ENCODE results near the gene PCDHGB4. TPM values are rescaled to one million over a fixed set of nuclear protein-coding genes. Genes with fewer than 3 reads are reported as not detected.
"Not testable (repeated sequence)": the region's sequence is repeated elsewhere in the genome, so short reads cannot be mapped to it uniquely, and the experiment has no call there.

The PCDHGB4 gene
- total RNA-seq (2021; fragmentation: NEBNext Ultra II Directional; extraction: Animal tissue kit (Norgen Biotek cat#: 25700)): 10 to 100 TPM in 4 of 6 experiments, 1 to 10 TPM in 2; 2.4 to 19.6 (median 16.6) TPM
- long read RNA-seq, full-length matches to known transcripts: 1 of 1 reads
- long read RNA-seq, partial matches to known transcripts: 0 of 1 reads
- long read RNA-seq, other reads (novel, unspliced or antisense): 0 of 1 reads

GRCh38 chr5:141387557-141388311, at the start of gene PCDHGB4:
Gene PCDHGB4, plus strand, starts transcription at chr5:141387698. Its CDS starts 187 bp downstream, at chr5:141387885.
- not testable (repeated sequence) for H3K27me3 Mint-ChIP-seq (ENCODE audit: insufficient read depth); H3K27ac Mint-ChIP-seq; DNase-seq
- peak within 1 kb of the TSS; percentile 79 for H3K4me3 Mint-ChIP-seq
- H3K36me3 Mint-ChIP-seq (ENCODE audit: low read depth): peaks cover 58% of the 10 kb centered on the region
- peaks cover 76% of the 10 kb centered on the region for H3K9me3 Mint-ChIP-seq
- H3K4me1 Mint-ChIP-seq (ENCODE audit: low read depth): peaks cover 26% of the 10 kb centered on the region
- TF ChIP-seq, protein P1, sequence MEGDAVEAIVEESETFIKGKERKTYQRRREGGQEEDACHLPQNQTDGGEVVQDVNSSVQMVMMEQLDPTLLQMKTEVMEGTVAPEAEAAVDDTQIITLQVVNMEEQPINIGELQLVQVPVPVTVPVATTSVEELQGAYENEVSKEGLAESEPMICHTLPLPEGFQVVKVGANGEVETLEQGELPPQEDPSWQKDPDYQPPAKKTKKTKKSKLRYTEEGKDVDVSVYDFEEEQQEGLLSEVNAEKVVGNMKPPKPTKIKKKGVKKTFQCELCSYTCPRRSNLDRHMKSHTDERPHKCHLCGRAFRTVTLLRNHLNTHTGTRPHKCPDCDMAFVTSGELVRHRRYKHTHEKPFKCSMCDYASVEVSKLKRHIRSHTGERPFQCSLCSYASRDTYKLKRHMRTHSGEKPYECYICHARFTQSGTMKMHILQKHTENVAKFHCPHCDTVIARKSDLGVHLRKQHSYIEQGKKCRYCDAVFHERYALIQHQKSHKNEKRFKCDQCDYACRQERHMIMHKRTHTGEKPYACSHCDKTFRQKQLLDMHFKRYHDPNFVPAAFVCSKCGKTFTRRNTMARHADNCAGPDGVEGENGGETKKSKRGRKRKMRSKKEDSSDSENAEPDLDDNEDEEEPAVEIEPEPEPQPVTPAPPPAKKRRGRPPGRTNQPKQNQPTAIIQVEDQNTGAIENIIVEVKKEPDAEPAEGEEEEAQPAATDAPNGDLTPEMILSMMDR (IDR thresholded peaks at IDR 0.05): peak; percentile 57

GRCh38 chr5:141338538-141339306, 48.8 kb upstream of the PCDHGB4 start, which contains the start of gene PCDHGA2:
Gene PCDHGA2, plus strand, starts transcription at chr5:141338760.
- DNase-seq: peak; percentile 17
- no peak within 1 kb of the TSS for H3K27ac Mint-ChIP-seq
- H3K4me3 Mint-ChIP-seq: peak within 1 kb of the TSS; percentile 65; the same call in 1 of the 2 replicates
- peaks cover 16% of the 10 kb centered on the region for H3K36me3 Mint-ChIP-seq (ENCODE audit: low read depth)
- H3K4me1 Mint-ChIP-seq (ENCODE audit: low read depth): peaks cover 13% of the 10 kb centered on the region
- H3K27me3 Mint-ChIP-seq (ENCODE audit: insufficient read depth): peaks cover 2% of the 10 kb centered on the region
- peaks cover 18% of the 10 kb centered on the region for H3K9me3 Mint-ChIP-seq
- TF ChIP-seq, protein P1 (IDR thresholded peaks at IDR 0.05): peak; percentile 72

GRCh38 chr5:141340781-141341354, 46.6 kb upstream of the PCDHGB4 start:
- H3K27me3 Mint-ChIP-seq (ENCODE audit: insufficient read depth); DNase-seq; H3K4me3 Mint-ChIP-seq; H3K27ac Mint-ChIP-seq; H3K4me1 Mint-ChIP-seq (ENCODE audit: low read depth): not testable (repeated sequence)
- H3K9me3 Mint-ChIP-seq: peaks cover 36% of the 10 kb centered on the region
- peaks cover 28% of the 10 kb centered on the region for H3K36me3 Mint-ChIP-seq (ENCODE audit: low read depth)

- Mint-ChIP-seq H3K27ac (no peak overlapping the region), H3K27me3 (ENCODE audit: insufficient read depth) (no peaks in the 10 kb centered on the region; the same call in 1 of the 2 replicates), H3K9me3 (peaks cover 43% of the 10 kb centered on the region), H3K4me1 (ENCODE audit: low read depth) (peaks cover 9% of the 10 kb centered on the region), H3K4me3 (no peak overlapping the region), H3K36me3 (ENCODE audit: low read depth) (peaks cover 33% of the 10 kb centered on the region)
- DNase-seq: no peak
- TF ChIP-seq, protein P1 (IDR thresholded peaks at IDR 0.05): no peak
These were observed 44.7 kb upstream of the PCDHGB4 start for GRCh38 chr5:141342773-141343172.

- Mint-ChIP-seq H3K9me3 (peaks cover 42% of the 10 kb centered on the region), H3K4me1 (ENCODE audit: low read depth) (peaks cover 9% of the 10 kb centered on the region), H3K4me3 (peak within 1 kb of the TSS; percentile 91), H3K27me3 (ENCODE audit: insufficient read depth) (peaks cover under 1% of the 10 kb centered on the region), H3K27ac (peak within 1 kb of the TSS; percentile 95), H3K36me3 (ENCODE audit: low read depth) (peaks cover 33% of the 10 kb centered on the region)
- TF ChIP-seq, protein P1 (IDR thresholded peaks at IDR 0.05): peak; percentile 78
- peak; percentile 57 for DNase-seq
These were observed 44.1 kb upstream of the PCDHGB4 start, which contains the start of gene PCDHGA3 for GRCh38 chr5:141343242-141343952. Gene PCDHGA3, plus strand, starts transcription at chr5:141343829. Its CDS starts 205 bp downstream, at chr5:141344034.

Data from HFFc6 (cell line).